DMS53 treated with DMSO at 0.1 percent for 48 hours (cell line): ENCODE results near the gene SATB2.

Source experiments
- DNase-seq: peaks from one replicate; lab custom pipeline; 2025; ENCODE audit not compliant: unreplicated experiment; lab: John Stamatoyannopoulos, UW

The SATB2 gene

DNA sequence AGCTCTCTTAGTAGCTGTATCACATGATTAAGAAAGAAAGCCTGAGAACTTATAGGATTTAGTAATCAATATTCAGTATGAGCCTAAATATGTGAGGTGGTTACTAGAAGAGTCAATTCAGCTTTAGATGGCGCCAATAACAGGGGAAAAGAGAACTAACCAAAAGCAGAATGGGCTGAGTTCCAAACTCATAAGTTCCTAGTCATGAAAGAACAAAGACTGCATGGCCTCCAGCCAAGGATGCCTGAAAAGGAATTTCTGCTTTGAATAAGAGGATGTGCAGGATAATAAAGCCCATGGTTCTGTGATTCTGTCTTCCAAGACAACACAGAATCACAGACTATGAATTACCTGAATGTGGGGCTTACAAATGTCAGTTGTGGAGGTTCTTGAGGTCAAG is 196.5 kb downstream of the SATB2 start:
- DNase-seq, result no peak

DNA sequence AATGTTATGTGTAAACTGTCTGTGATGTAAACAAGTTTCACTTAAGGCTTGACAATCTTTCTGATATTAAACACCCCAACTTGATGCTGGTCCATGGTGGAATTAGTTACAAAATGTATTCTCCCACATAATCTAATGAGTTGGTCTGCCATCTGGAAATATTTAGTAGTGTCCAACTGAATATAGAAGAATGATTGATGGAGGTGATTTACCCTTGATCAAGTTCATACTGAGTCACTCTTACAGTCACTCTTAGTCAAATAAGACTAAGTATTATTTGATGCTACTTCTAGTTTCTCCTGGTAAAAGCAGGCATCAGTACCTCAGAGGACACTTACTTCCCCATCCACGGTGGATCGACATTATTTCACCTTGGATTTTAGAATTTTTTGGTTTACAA is 198.1 kb downstream of the SATB2 start:
- DNase-seq, result no peak

DNA sequence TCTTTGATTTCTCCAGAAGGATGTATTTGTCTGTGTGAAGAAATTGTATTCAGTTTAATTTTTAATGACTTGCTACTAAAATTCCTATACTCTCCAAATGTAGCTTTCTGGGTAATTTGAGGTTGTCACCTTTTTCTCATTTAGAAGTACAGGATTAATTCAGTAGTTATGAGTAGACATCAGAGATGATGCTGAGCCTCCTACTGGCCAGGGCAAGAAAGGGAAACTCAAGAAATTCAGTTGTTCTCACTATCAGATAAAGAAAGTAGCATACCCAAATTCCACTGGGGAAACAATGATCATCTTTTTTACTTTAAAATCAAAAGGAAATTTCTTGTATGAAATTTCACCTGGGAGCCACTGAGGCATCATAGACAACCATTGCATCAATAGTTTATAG is 199.4 kb downstream of the SATB2 start:
- DNase-seq, result no peak

DNA sequence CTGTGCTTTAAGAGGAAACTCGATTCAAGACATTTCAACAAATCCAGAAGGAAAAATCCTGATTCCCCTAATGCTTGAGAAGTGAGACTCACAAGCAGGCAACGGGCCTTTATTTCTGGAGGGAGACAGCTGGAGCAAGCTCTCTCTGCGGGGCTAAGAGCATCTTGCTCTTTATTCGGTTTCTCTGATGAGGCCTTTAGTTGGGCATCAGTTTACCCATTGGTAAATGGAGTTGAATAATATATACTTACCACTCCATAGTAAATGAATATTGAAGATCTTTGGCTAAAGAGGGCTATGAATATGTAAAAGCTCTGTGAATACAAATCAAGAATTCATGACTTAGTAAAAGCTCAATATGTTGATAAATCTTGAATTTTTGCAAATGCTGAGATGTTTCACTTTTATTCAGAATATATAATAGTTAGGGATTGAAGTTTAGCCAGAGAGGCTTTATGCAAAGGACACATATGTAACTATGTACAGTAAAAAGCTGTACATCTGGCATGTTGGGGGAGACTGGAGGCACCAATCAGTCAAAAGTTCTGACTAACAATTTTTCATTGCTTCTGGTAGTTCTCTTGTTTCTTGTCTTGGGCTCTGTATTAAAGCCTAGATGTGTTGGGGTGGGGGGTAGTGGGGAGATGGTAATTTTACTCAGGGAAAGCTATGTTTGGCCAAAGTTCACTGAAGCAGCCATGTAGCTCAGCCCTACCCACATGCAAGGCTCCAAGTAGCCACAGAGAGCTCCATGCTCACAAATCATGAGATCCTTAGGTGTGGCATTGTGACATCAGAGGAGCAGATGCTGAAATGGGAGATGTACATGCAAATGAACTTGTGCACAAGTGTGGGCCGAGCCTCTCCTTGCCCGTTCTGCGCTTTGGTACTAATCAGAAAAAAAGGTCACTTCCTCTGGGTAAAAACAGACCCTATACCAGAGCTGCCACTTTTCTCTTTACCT is 200.2 kb downstream of the SATB2 start:
- DNase-seq, result no peak

DNA sequence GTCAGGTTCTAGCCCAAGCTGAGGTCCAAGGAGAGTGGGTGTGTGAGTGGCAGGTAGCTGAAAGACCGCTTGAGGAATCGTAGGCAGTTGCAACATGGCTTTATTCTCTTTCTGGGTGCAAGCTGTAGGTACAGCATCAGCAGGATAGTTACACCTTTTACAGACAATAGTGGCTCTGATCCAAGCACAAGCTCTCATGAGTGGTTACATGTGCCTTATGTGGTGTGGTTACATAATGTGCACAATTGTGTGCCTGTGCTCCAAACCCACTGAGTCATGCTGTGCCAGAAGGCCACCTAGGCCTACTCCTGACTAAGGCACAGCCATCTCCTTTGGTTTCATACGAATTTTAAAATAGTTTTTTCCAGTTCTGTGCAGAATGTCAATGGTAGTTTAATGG is 227.6 kb downstream of the SATB2 start:
- no peak for DNase-seq

DNA sequence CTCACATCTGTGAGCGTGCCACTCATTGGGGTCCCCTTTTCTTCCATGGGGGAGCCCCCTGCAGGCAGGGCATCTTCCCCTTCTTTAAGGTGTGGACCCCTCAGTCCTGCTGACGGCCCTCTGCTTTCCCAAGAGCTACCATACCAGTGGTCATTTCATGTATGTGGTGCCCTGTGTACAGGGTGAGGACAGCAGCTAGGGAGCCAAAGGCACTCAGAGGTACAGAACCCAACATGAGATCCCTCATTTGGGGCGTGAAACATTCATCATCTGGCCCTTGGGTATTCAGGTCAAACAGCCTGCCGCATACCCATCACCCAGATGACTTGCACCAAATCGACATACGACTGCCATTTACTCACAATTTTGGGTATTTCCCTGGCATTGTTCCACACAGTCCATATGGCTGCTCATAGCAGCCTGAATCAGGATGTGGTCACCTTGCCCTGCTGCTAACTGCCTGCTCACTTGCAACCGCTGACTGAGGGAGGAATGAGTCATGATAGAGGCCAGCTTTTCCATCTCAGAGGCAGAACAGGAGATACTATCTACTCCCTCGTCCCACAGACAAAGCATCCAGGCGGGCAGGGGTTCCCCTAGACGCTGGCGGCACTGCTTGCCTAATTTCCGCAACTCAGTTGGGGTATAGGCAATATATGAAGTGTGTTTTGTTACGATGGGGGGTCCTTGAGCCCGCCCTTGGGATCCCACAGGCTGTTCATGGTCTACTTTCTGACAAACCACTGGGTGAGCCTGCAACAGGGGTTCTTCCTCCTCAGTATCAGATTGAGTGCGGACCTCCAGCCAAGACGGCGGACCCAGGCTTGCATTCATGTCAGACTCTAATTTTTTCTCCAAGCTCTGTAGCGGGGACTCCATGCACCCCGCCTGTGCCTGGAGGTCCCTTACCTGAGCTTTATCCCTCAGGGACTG is 228.6 kb downstream of the SATB2 start:
- no peak for DNase-seq

DNA sequence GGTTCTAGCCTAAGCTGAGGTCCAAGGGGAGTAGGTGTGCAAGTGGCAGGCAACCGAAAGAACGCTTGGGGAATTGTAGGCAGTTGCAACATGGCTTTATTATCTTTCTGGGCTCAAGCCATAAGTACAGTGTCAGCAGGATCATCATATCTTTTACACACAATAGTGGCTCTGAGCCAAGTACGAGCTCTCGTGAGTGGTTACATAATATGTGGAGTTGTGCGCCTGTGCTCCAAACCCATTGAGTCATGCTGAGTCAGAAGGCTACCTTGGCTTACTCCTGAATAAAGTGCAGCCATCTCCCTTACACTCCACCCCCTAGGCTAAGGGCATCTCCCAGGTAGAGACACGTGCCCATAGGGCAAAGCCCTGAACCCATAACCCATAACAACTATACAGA is 233.9 kb downstream of the SATB2 start:
- peak; percentile 7 for DNase-seq

DNA sequence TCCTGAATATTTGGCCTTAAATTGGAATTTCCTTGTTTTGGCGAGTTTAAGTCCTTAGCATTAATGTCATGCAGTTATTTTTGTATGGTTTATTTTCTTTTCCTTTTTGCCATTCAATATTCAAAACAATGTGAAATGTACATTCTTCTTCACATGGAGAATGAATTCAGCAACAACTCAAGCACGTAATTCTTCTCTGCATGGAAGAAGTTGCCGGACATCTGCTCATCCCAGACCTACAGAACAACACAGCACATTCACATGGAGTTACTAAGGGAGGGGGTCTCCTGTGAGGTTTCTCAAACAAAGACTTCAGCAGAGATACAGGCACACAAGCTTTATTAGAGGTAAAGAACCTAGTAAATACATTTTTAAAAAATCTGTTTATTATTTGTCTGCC is 236.8 kb downstream of the SATB2 start:
- no peak for DNase-seq

DNA sequence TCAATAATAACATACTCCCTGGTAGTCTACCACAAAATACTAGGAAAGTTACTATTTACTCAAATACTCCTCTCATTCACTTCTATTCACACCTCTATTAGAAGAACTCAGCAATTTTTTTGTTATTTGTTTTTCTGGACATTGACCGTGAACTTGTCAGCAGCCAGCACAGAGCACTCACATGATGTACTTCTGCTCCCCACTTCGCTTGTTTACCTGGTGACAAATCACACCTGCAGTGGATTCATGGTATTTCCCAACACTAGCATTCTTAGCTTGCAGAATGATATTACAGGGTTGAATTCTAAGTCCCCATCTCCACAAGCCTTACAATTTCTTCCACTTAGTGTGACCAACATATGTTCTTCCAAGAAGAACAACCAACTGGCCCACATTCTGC is 238.2 kb downstream of the SATB2 start:
- DNase-seq, result peak; percentile 95
